ENCODE data around the gene PRRT1B.

The PRRT1B gene

GRCh38 chr9:131601683-131602181 lies 56.4 kb downstream of the PRRT1B start:
- DNase-seq, result no peak

GRCh38 chr9:131603199-131603598 lies 57.9 kb downstream of the PRRT1B start:
- no peak for DNase-seq

GRCh38 chr9:131603711-131604439 lies 58.6 kb downstream of the PRRT1B start:
- DNase-seq, result no peak

- no peak for DNase-seq
These were observed 60.7 kb downstream of the PRRT1B start for GRCh38 chr9:131605770-131606590.

DNA sequence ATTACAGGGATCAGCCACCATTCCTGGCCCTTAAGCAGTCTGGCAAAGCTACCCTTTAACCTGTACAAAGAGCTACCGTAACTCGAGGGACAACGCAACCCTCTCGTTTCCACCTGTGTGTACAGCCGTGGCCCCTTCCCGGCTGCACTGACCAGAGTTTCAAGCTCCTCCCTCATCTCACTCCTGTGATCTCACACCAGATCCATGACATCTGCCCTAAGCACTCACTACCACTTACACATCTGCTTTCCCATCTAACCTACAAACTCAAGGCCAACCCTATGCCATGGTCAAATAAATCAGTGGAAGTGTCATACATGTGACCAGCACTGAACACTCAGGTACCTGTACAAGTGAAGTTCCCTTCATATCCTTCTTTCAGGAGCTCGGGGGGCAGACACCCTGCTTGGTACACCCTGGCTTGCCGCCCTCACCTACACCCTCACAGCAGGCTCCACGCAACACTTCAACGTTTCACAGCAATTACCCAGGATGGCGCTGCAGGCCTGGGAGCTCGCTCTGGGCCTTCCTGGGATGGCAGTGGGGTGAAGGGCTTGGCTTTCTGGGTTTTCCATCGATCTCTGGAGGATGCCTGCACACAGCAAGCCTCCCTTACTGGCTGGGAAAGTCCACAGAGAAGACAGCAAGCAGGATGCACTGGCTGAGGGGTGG lies 61.7 kb downstream of the PRRT1B start:
- DNase-seq, result no peak

- no peak for DNase-seq
These were observed 62.3 kb downstream of the PRRT1B start for GRCh38 chr9:131607591-131607990.

GRCh38 chr9:131608493-131609037 lies 63.2 kb downstream of the PRRT1B start:
- DNase-seq, result no peak
